Ovary (tissue), 3 donors: ENCODE results near the gene SUMF2.
"Not testable (repeated sequence)": the region's sequence is repeated elsewhere in the genome, so short reads cannot be mapped to it uniquely, and the experiment has no call there.

Source experiments
- POLR2A ChIP-seq: fragments of 450-650 bp; IDR thresholded peaks from one replicate; pipeline ENCODE4 v1.6.1; 2017; ENCODE audit warnings: antibody characterized with exemption, mild to moderate bottlenecking, moderate library complexity
- TF ChIP-seq, protein P1 (sequence below), 3 donors: fragments of 450-650 bp in 2 of 3; fragments of 200-600 bp in 1 of 3; IDR thresholded peaks; one replicate each; pipeline versions ENCODE4 v1.5.1 to v1.8.0; 2016 to 2022; ENCODE audit warnings: antibody characterized with exemption in 3 of 3, mild to moderate bottlenecking in 1 of 3
- donor health status: DM: no; HTN: no; CAD: no.

DNA sequence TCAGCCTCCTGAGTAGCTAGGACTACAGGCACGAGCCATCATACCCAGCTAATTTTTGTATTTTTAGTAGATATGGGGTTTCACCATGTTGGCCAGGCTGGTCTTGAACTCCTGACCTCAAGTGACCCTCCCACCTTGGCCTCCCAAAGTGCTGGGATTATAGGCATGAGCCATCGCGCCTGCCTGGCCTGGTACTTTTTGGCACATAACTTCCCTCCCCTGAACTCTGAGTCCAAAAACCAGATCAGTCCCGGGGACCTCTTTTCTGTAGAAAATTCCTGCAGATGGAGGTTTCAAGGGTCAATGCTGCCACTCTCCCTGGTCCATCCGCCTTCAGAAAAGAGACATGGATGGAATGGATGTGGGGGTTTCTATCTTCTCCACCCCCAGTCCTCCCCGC lies 28.3 kb downstream of the SUMF2 start:
- TF ChIP-seq POLR2A: not testable (repeated sequence)
- TF ChIP-seq, protein P1, sequence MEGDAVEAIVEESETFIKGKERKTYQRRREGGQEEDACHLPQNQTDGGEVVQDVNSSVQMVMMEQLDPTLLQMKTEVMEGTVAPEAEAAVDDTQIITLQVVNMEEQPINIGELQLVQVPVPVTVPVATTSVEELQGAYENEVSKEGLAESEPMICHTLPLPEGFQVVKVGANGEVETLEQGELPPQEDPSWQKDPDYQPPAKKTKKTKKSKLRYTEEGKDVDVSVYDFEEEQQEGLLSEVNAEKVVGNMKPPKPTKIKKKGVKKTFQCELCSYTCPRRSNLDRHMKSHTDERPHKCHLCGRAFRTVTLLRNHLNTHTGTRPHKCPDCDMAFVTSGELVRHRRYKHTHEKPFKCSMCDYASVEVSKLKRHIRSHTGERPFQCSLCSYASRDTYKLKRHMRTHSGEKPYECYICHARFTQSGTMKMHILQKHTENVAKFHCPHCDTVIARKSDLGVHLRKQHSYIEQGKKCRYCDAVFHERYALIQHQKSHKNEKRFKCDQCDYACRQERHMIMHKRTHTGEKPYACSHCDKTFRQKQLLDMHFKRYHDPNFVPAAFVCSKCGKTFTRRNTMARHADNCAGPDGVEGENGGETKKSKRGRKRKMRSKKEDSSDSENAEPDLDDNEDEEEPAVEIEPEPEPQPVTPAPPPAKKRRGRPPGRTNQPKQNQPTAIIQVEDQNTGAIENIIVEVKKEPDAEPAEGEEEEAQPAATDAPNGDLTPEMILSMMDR (IDR thresholded peaks at IDR 0.05): not testable (repeated sequence)
